GM18517 (cell line): Measurements from ENCODE around the gene SYNDIG1L.

Experiments used
- ATAC-seq: cut with Tn5 transposase; IDR thresholded peaks from one replicate; pipeline ENCODE4 v1.9.1; 2021; ENCODE audit warnings: mild to moderate bottlenecking, moderate library complexity; ENCODE audit not compliant: unreplicated experiment

The SYNDIG1L gene

DNA sequence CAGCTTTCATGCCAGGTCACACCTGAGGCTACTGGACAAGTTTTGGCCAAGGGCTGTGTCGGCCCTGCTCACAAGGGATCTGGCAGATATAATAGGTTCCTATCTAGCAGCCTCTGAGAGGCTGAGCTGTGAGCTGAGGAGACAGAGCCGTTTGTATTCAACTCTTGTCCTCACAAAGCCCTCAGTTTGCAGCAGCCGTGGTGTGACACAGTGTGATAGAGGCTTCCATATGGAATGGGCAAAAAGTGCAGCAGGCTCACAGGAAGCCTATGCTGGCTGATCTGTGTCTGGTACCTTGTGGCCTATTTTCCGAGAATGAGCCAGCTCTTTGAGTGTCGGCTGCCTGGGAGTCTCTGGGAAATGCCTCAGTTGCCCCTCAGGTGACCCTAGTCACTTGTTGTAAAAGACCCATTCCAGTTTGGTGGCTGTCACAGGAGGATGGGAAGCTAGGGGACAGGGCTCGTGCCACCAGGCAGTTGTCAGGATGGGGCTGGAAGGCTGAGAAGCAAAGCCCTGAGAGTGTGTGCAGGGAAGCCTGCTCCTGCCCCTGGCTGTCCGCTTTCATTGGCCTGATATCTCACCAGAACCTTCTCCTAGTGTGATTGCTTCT, 61.6 kb downstream of the SYNDIG1L start:
- no peak for ATAC-seq

DNA sequence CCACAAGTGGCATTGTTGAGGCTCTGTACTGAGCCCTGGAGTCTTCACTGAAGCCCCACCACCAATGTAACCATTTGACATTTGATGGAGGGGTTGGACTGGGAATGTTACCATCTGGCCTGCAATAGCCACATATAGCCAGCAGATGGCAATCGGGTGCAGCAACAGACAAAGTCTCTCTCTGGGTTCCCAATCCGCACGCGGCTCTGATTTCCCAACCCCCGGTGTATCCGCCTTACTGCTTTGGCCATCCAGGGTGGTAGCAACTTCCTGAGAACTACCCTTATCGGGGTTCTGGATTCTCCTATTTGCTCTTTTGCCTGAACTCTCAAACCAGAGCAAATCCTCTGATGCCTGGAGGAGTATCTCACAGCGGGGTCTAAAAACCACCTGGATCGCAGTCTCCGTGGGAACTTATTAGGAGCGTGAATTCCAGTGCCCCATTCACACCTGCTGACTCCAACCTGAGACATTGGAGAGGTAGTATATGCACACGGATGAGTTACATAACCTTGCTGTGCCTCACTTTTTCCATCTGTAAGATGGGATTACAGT, 63.6 kb downstream of the SYNDIG1L start:
- ATAC-seq: no peak

DNA sequence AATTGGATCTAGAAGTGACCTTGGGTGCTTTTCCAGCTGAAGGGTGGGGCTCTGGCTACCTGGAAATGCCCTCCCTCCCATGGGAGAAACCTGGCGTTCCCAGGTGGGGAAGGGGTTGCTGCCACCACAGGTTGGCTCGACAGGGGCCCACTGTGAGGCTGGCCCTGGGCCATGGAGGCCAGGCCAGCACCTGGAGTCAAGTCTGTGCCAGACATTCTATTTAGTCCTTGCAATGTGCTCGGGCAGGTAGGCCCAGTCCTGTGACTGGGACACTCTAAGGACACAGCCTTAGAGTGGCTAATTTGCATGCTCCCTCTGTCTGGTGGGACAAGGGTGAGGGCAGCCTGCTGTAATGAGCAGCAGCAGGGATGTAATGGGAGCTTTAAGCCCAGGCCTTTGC, 65.8 kb downstream of the SYNDIG1L start:
- no peak for ATAC-seq

DNA sequence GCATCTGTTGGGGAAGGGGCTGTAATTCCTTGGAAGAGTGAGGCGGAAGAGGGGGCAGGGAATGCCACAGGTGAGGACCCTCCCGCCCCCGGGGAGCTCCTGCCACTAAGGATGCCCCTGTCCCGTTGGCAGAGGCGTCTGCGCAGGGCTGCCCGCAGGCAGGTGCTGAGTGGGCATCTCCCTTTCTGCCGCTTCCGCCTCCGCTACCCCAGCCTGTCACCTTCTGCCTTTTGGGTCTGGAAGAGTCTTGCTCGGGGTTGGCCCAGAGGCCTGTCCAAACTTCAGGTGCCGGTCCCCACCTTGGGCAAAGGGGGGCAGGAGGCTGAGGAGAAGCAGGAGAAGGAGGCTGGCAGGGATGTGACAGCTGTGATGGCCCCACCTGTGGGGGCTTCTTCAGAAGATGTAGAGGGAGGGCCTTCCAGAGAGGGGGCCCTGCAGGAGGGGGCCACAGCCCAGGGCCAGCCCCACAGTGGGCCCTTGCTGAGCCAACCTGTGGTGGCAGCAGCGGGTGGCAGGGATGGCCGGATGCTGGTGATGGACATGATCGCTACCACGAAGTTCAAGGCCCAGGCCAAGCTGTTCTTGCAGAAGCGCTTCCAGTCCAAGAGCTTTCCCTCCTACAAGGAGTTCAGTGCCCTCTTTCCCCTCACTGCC, 67.7 kb downstream of the SYNDIG1L start:
- no peak for ATAC-seq

DNA sequence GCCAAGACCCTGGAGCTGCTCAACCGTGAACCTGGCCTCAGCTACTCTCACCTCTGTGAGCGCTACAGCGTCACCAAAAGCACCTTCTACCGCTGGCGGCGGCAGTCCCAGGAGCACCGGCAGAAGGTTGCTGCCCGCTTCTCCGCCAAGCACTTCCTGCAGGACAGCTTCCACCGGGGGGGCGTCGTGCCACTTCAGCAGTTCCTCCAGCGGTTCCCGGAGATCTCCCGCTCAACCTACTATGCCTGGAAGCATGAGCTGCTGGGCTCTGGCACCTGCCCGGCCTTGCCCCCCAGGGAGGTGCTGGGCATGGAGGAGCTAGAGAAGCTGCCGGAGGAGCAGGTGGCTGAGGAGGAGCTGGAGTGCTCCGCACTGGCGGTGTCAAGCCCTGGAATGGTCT, 68.4 kb downstream of the SYNDIG1L start:
- no peak for ATAC-seq

DNA sequence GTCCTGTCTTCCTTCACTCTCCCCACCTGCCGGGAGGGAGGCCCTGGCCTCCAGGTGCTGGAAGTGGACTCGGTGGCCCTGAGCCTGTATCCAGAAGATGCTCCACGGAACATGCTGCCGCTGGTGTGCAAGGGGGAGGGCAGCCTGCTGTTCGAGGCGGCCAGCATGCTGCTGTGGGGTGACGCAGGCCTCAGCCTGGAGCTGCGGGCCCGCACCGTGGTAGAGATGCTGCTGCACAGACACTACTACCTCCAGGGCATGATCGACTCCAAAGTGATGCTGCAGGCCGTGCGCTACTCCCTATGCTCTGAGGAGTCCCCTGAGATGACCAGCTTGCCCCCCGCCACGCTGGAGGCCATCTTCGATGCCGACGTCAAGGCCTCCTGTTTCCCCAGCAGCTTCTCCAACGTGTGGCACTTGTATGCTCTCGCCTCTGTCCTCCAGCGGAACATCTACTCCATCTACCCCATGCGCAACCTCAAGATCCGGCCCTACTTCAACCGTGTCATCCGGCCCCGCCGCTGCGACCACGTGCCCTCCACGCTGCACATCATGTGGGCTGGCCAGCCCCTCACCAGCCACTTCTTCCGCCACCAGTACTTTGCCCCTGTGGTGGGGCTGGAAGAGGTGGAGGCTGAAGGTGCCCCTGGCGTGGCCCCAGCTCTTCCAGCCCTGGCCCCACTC, 69.0 kb downstream of the SYNDIG1L start:
- ATAC-seq: no peak
